Fibroblast of mammary gland (primary cell): ENCODE measurements around the gene GPR62.

ENCODE experiments used
- DNase-seq: peaks from one replicate; pipeline ENCODE4 v3.0.0-alpha.2; 2010; ENCODE audit warnings: low read depth
- H3K4me3 ChIP-seq: 2 replicates; pipeline ENCODE4 v1.5.1; 2011; ENCODE audit warnings: low read depth, mild to moderate bottlenecking, low read length, moderate library complexity; ENCODE audit not compliant: control insufficient read depth
- TF ChIP-seq, protein P1 (sequence below): conservative IDR thresholded peaks from 2 replicates; pipeline ENCODE4 v1.5.1; 2011; ENCODE audit warnings: low read depth, low read length, inconsistent platforms; ENCODE audit not compliant: control insufficient read depth, insufficient read depth

GPR62 gene

DNA sequence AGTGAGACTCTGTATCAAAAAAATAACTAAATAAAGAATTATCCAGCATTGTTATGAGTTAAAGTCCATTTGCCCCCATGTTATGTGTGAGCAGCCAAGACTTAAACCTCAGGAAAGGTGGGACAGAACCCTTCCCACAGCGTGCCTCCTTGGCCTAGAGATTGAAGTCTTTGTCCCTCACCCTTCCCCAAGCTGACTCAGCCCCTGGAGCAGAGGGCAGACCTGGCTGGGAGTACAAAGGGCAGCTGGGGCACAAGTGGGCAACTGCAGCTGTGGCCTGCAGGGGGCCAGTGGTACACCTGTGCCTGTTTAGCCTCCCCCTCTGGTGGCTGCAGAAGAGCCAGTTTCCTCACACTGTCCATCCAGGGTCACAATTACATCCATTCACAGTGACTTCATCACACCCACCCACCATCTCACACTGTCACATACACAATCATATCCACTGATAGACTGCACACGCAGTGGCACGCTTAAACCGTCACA is 27.2 kb downstream of the GPR62 start:
- peak overlapping the region; percentile 65 for H3K4me3 ChIP-seq
- TF ChIP-seq, protein P1, sequence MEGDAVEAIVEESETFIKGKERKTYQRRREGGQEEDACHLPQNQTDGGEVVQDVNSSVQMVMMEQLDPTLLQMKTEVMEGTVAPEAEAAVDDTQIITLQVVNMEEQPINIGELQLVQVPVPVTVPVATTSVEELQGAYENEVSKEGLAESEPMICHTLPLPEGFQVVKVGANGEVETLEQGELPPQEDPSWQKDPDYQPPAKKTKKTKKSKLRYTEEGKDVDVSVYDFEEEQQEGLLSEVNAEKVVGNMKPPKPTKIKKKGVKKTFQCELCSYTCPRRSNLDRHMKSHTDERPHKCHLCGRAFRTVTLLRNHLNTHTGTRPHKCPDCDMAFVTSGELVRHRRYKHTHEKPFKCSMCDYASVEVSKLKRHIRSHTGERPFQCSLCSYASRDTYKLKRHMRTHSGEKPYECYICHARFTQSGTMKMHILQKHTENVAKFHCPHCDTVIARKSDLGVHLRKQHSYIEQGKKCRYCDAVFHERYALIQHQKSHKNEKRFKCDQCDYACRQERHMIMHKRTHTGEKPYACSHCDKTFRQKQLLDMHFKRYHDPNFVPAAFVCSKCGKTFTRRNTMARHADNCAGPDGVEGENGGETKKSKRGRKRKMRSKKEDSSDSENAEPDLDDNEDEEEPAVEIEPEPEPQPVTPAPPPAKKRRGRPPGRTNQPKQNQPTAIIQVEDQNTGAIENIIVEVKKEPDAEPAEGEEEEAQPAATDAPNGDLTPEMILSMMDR, result peak; percentile 45
- no peak for DNase-seq

DNA sequence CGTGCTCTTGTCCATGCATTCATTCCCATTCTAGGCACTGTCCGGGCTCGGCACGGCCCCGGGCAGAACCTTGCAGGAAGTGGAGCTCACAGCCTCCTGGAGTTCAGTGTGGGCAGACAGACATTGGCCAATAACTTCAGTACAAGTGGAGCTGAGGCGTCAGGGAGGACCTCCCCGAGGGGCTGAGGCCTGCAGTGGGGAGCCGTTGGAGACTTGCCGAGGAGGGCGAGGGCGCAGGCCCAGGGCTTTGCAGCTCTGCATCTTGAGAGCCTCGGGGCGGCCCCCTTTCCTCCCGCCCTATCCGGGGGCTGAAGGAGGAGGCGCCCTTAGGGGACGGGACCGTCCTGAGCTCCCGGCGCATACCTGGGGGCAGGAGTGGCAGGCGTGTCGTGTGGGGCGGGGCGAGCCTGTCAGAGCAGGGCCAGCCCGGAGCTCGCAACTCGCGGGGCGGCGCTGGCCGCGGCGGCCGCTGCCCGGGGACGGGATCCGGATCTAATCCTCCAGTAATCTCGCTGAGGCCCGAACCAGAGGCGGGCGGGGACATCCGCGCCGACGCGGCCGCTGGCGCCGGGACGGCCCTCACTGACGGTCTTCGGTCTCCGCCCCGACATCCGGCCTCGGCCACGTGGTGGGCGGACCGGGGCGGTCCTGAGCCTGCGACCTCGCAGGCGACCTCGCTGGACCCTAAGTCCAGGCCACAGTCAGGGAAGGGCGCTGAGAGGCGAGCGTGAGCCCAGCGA is 27.8 kb downstream of the GPR62 start, which contains the start of gene ACY1:
Gene ACY1 (plus strand): TSS at position 698 of the 740 bp plus-strand sequence. CDS start 530 bp downstream, outside the sequence.
- TF ChIP-seq, protein P1, result no peak
- peak within 1 kb of the TSS; percentile 65 for H3K4me3 ChIP-seq

DNA sequence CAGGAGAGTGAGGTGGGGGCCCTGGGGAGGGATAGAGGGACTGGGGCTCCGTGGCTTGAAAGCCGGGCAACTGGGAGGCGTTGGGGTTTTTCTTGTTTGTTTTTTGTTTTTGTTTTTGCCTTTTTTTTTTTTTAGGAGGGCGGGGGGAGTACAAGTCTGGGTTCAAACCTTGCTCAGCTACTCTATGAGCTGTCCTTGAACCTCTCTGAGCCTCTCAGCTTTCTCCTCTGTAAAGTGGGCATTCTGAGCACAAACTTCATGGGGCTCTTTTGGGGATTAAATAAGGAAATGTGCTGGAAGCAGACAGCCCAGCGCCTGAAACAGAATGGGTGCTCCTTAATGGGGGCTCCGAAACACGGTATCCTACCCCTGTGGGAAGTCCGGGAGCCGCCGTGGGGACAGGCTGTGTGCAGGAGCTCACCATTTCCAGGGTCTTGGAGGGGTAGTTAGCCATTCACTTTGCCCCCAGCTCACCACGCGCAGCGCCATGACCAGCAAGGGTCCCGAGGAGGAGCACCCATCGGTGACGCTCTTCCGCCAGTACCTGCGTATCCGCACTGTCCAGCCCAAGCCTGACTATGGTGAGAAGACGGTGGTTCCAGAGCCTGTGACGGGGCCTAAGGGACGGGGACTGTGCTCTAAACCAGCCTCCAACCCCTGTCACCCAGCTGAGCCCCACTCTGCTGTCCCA is 28.5 kb downstream of the GPR62 start:
- DNase-seq, result no peak
- H3K4me3 ChIP-seq, result peak overlapping the region; percentile 65
- TF ChIP-seq, protein P1, result no peak

More for the DNA sequence above, 27.8 kb downstream of the GPR62 start, which contains the start of gene ACY1:
- peak; percentile 86 for DNase-seq

DNA sequence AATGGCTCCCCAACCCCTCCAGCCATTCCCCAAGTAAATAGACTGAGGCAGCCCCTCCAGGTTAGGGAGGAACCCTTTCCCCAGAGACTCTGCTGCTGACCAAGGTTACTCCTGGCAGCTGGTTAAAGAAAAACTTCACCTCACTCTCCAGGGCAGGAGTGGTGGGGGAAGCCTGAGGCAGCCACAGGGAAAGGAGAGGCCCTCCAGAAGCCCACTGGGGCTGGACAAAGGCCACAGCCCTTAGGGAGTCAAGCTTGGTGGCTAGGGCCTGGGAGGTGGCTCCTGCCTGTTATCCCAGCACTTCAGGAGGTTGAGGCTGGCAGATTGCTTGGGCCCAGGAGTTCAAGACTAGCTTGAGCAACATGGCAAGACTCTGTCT is 29.1 kb downstream of the GPR62 start:
- TF ChIP-seq, protein P1, result no peak
- H3K4me3 ChIP-seq, result no peak overlapping the region
- DNase-seq, result no peak

DNA sequence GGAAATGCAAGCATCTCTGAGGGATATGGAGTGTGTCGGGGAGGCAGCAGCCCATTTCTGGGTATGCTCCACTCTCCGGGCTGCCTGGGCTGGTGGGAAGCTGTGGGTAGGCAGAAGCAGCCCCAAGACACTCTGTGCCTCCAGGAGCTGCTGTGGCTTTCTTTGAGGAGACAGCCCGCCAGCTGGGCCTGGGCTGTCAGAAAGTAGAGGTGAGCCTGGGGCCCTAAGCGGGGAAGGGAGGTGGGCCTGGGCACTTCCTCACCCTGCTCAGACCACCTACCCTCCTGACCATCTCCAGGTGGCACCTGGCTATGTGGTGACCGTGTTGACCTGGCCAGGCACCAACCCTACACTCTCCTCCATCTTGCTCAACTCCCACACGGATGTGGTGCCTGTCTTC is 29.9 kb downstream of the GPR62 start:
- no peak overlapping the region for H3K4me3 ChIP-seq
- no peak for DNase-seq
- TF ChIP-seq, protein P1, result no peak

DNA sequence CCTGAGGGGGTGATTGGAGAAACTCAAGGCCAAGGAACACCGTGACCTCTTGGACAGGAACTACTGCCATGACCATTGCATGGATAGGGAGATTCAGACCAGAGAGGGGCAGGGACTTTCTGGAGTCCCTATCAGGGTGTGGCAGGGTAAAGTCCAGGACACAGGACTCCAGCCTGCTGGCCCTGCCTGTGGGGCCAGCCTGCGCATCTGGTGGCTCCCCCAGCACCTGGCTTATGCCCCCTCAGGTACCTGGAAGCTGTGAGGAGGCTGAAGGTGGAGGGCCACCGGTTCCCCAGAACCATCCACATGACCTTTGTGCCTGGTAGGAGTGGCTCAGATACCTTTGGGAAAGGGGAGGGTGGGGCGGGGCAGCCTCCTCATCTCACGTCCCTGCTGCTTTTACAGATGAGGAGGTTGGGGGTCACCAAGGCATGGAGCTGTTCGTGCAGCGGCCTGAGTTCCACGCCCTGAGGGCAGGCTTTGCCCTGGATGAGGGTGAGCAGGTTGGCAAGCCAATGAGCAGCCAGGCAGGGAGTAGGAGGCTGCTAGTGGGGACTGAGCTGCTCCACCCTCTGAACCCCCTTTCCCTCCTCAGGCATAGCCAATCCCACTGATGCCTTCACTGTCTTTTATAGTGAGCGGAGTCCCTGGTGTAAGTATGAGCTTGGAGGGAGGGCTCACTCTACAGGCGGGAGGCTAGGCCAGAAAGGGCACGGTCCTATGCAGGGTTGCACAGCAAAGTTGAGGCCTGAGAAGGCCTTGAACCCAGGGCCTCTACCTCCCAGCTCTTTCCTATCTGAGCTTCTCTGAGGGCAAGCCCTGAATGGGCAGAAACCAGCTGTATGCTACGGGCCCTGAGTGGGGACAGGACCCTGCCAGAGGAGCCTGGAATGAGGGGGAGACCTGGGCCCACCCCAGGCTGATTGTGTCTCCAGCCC is 31.1 kb downstream of the GPR62 start:
- no peak overlapping the region for H3K4me3 ChIP-seq
- TF ChIP-seq, protein P1, result no peak
- DNase-seq, result no peak
